ENCODE results near the gene SLC8A1.

The SLC8A1 gene

GRCh38 chr2:40226637-40227036 is 225.3 kb downstream of the SLC8A1 start:
- no peak for DNase-seq (ENCODE audit: low read depth)

GRCh38 chr2:40225670-40226210 is 226.2 kb downstream of the SLC8A1 start:
- DNase-seq (ENCODE audit: low read depth): no peak

- DNase-seq (ENCODE audit: low read depth): no peak
Measured at GRCh38 chr2:40224318-40224717, 227.6 kb downstream of the SLC8A1 start.

- DNase-seq (ENCODE audit: low read depth): no peak
Measured at GRCh38 chr2:40220177-40220925, 231.5 kb downstream of the SLC8A1 start.

- no peak for DNase-seq (ENCODE audit: low read depth)
Measured at GRCh38 chr2:40219141-40219540, 232.7 kb downstream of the SLC8A1 start.

GRCh38 chr2:40218679-40219078 is 233.2 kb downstream of the SLC8A1 start:
- no peak for DNase-seq (ENCODE audit: low read depth)

- DNase-seq (ENCODE audit: low read depth): no peak
Measured at GRCh38 chr2:40213619-40214018, 238.3 kb downstream of the SLC8A1 start.

- DNase-seq (ENCODE audit: low read depth): no peak
Measured at GRCh38 chr2:40213071-40213470, 238.8 kb downstream of the SLC8A1 start.

- no peak for DNase-seq (ENCODE audit: low read depth)
Measured at GRCh38 chr2:40210968-40211353, 240.9 kb downstream of the SLC8A1 start.

GRCh38 chr2:40210344-40210967 is 241.4 kb downstream of the SLC8A1 start:
- no peak for DNase-seq (ENCODE audit: low read depth)

- no peak for DNase-seq (ENCODE audit: low read depth)
Measured at GRCh38 chr2:40209761-40210160, 242.1 kb downstream of the SLC8A1 start.

- DNase-seq (ENCODE audit: low read depth): no peak
Measured at GRCh38 chr2:40208463-40208862, 243.4 kb downstream of the SLC8A1 start.

- DNase-seq (ENCODE audit: low read depth): no peak
Measured at GRCh38 chr2:40204268-40204667, 247.6 kb downstream of the SLC8A1 start.

GRCh38 chr2:40202798-40203400 is 249.0 kb downstream of the SLC8A1 start:
- DNase-seq (ENCODE audit: low read depth): no peak

- DNase-seq (ENCODE audit: low read depth): no peak
Measured at GRCh38 chr2:40201425-40201824, 250.5 kb downstream of the SLC8A1 start.

GRCh38 chr2:40200366-40200915 is 251.4 kb downstream of the SLC8A1 start:
- no peak for DNase-seq (ENCODE audit: low read depth)

GRCh38 chr2:40199771-40200170 is 252.1 kb downstream of the SLC8A1 start:
- DNase-seq (ENCODE audit: low read depth): no peak

- DNase-seq (ENCODE audit: low read depth): no peak
Measured at GRCh38 chr2:40197121-40197520, 254.8 kb downstream of the SLC8A1 start.

- DNase-seq (ENCODE audit: low read depth): no peak
Measured at GRCh38 chr2:40193670-40194026, 258.2 kb downstream of the SLC8A1 start.

GRCh38 chr2:40192864-40193669 is 258.8 kb downstream of the SLC8A1 start:
- DNase-seq (ENCODE audit: low read depth): no peak

- DNase-seq (ENCODE audit: low read depth): no peak
Measured at GRCh38 chr2:40190457-40190856, 261.4 kb downstream of the SLC8A1 start.

GRCh38 chr2:40189881-40190280 is 262.0 kb downstream of the SLC8A1 start:
- DNase-seq (ENCODE audit: low read depth): no peak
